A375 (cell line): ENCODE results near the gene SYMPK. TPM values are rescaled to one million over a fixed set of nuclear protein-coding genes. Genes with fewer than 3 reads are reported as not detected.

Experiments used
- total RNA-seq: library from RNA; depleted of rRNA; stranded (reverse); fragments of >200 nt; shearing (Covaris generic); gene quantifications from 2 replicates; pipeline ENCODE4 v1.2.3, GENCODE V29; 2014; rRNA removed

SYMPK gene
- total RNA-seq: 75.3 and 87.1 TPM in 2 replicates

GRCh38 chr19:45862564-45863334 is at the start of gene SYMPK:
TSS of gene SYMPK (minus strand) at chr19:45863147. CDS start at chr19:45854495, 8,652 bp downstream.

GRCh38 chr19:45901912-45902650 is 39.1 kb upstream of the SYMPK start, which contains the start of gene MYPOP:
TSS of gene MYPOP (minus strand) at chr19:45902613. CDS start at chr19:45901773, 840 bp downstream.

GRCh38 chr19:45885556-45886426 is 22.8 kb upstream of the SYMPK start, which contains the start of gene IRF2BP1:
TSS of gene IRF2BP1 (minus strand) at chr19:45886141. CDS start at chr19:45885774, 367 bp downstream.

GRCh38 chr19:45863840-45864628 is 1.1 kb upstream of the SYMPK start, which contains the start of gene FOXA3:
TSS of gene FOXA3 (plus strand) at chr19:45864326. CDS start at chr19:45864457, 131 bp downstream.

GRCh38 chr19:45814851-45815480 is 48.0 kb downstream of the SYMPK start, which contains the start of gene RSPH6A:
TSS of gene RSPH6A (minus strand) at chr19:45815308. CDS start at chr19:45815176, 132 bp downstream.

GRCh38 chr19:45792470-45793177 is 70.3 kb downstream of the SYMPK start, which contains the start of gene DMWD:
TSS of gene DMWD (minus strand) at chr19:45792845. CDS start at chr19:45792756, 89 bp downstream.

GRCh38 chr19:45782162-45782691 is 80.7 kb downstream of the SYMPK start, which contains the start of gene DMPK:
TSS of gene DMPK (minus strand) at chr19:45782490. CDS start at chr19:45782352, 138 bp downstream.

GRCh38 chr19:45768984-45769782 is 93.8 kb downstream of the SYMPK start, which contains the start of gene SIX5:
TSS of gene SIX5 (minus strand) at chr19:45769252. CDS start at chr19:45768844, 408 bp downstream.

Other genes starting within 250 kb of the SYMPK start
- 59.8 and 70.0 TPM in 2 replicates for gene EML2, start 223.8 kb downstream of the SYMPK start, total RNA-seq
- 0.03 and 1.2 TPM in 2 replicates for gene GIPR, start 194.9 kb downstream of the SYMPK start, total RNA-seq
- gene SNRPD2, start 171.2 kb downstream of the SYMPK start, total RNA-seq: 904 and 1,025 TPM in 2 replicates
- gene QPCTL, start 170.5 kb downstream of the SYMPK start, total RNA-seq: 15.0 and 18.7 TPM in 2 replicates
- gene FBXO46, start 132.3 kb downstream of the SYMPK start, total RNA-seq: 23.2 and 31.5 TPM in 2 replicates
- gene MEIOSIN, start 129.7 kb downstream of the SYMPK start, total RNA-seq: 0.40 TPM in 1 of 2 replicates, not detected in the other
- gene SIX5, start 93.9 kb downstream of the SYMPK start, total RNA-seq: 22.1 and 24.4 TPM in 2 replicates
- 28.1 and 29.7 TPM in 2 replicates for gene DMPK, start 80.7 kb downstream of the SYMPK start, total RNA-seq
- gene DMWD, start 70.3 kb downstream of the SYMPK start, total RNA-seq: 73.8 and 79.2 TPM in 2 replicates
- 0.41 TPM in 1 of 2 replicates, not detected in the other for gene RSPH6A, start 47.8 kb downstream of the SYMPK start, total RNA-seq
- gene FOXA3, start 1.2 kb upstream of the SYMPK start, total RNA-seq: not detected in 2 replicates
- gene IRF2BP1, start 23.0 kb upstream of the SYMPK start, total RNA-seq: 59.7 and 67.2 TPM in 2 replicates
- gene MYPOP, start 39.5 kb upstream of the SYMPK start, total RNA-seq: 3.3 and 3.5 TPM in 2 replicates
- gene NANOS2, start 51.6 kb upstream of the SYMPK start, total RNA-seq: not detected in 2 replicates
- gene NOVA2, start 110.7 kb upstream of the SYMPK start, total RNA-seq: 0.04 TPM in 1 of 2 replicates, not detected in the other
- 6.5 and 8.3 TPM in 2 replicates for gene CCDC61, start 132.3 kb upstream of the SYMPK start, total RNA-seq
- gene PGLYRP1, start 159.9 kb upstream of the SYMPK start, total RNA-seq: not detected in 2 replicates
- gene IGFL4, start 177.9 kb upstream of the SYMPK start, total RNA-seq: not detected in 2 replicates